Activated naive CD8-positive, alpha-beta T cell treated with anti-CD3 and anti-CD28 coated beads, Interleukin-2, amount 10 ng/mL, durations not matched to agents 7 days and 5 days (primary cell): ENCODE measurements around the gene TMA7B. TPM values are rescaled to one million over a fixed set of nuclear protein-coding genes. Genes with fewer than 3 reads are reported as not detected.
A peak's percentile ranks its signal among the peaks of the same experiment; 100 is the strongest.

Experiments
- ATAC-seq: fragments of 150-1000 bp; cut with Tn5 transposase; one replicate; pipeline ENCODE4 v1.10.0; 2021; ENCODE audit warnings: low read depth, moderate library complexity
- POLR2A ChIA-PET: fragments of 350-600 bp; sonication (Branson Sonifier 250); formaldehyde crosslinking; loops from one replicate; lab custom pipeline; 2021; ENCODE audit warnings: antibody characterized with exemption; lab: Charles Lee
- DNase-seq: peaks from one replicate; pipeline ENCODE4 v3.0.0; 2021
- H3K27ac Mint-ChIP-seq: one replicate; pipeline ENCODE4 v1.8.0; 2022; ENCODE audit warnings: mild to moderate bottlenecking, mixed read lengths
- H3K27me3 Mint-ChIP-seq: one replicate; pipeline ENCODE4 v1.8.0; 2022; ENCODE audit warnings: mild to moderate bottlenecking, moderate library complexity, mixed read lengths
- H3K36me3 Mint-ChIP-seq: one replicate; pipeline ENCODE4 v1.8.0; 2021; ENCODE audit warnings: mild to moderate bottlenecking, mixed read lengths
- H3K4me1 Mint-ChIP-seq: one replicate; pipeline ENCODE4 v1.8.0; 2021; ENCODE audit warnings: mixed read lengths
- H3K4me3 Mint-ChIP-seq: one replicate; pipeline ENCODE4 v1.8.0; 2022; ENCODE audit warnings: mild to moderate bottlenecking, moderate library complexity, mixed read lengths
- H3K9me3 Mint-ChIP-seq: one replicate; pipeline ENCODE4 v1.8.0; 2021; ENCODE audit warnings: mixed read lengths
- total RNA-seq, 2 experiments: library from RNA; stranded (reverse); gene quantifications; one replicate each; pipeline ENCODE4 v1.2.3, GENCODE V29; 2021

TMA7B gene
- total RNA-seq, 2 experiments from 2014 or later = 8.5 to 9.1 TPM

GRCh38 chr22:39924286-39924685 is 35.9 kb upstream of the TMA7B start:
- peaks cover 59% of the 10 kb centered on the region for H3K4me1 Mint-ChIP-seq
- no peaks in the 10 kb centered on the region for H3K27me3 Mint-ChIP-seq
- ATAC-seq = no peak
- DNase-seq = no peak
- POLR2A ChIA-PET = interaction anchor here (1.1 to 11.8 kb wide), 5 partner anchors 10 to 24 kb away, joined by 3 to 543 read pairs (median 21); no protein-coding TSS in a partner anchor
- no peak overlapping the region for H3K4me3 Mint-ChIP-seq
- no peak overlapping the region for H3K27ac Mint-ChIP-seq
- peaks cover 56% of the 10 kb centered on the region for H3K36me3 Mint-ChIP-seq
- H3K9me3 Mint-ChIP-seq = no peaks in the 10 kb centered on the region

DNA sequence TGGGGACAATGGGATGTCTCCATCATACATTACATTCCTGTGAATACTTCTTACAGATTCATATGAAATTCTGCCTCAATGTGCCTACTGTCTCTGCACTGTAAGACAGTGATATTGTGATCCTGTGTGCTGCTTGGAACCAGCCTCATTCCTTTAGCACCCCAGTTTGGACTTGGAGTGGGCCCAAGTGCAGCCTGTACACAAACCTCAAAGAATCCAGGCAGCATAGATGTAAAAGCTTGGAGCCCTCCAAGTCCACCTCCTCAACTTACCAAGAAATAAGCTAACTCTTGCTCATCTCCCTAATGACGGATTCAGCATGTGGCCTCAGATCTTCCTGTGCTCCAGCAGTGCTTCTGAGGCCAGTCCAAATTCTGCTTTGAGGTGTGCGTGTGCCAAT is 34.9 kb upstream of the TMA7B start:
- Mint-ChIP-seq H3K27me3 (no peaks in the 10 kb centered on the region), H3K36me3 (peaks cover 47% of the 10 kb centered on the region), H3K4me1 (peaks cover 49% of the 10 kb centered on the region), H3K9me3 (no peaks in the 10 kb centered on the region), H3K4me3 (no peak overlapping the region), H3K27ac (no peak overlapping the region)
- DNase-seq (no peak), ATAC-seq (peak; percentile 1)
- POLR2A ChIA-PET = interaction anchor here (1.6 to 11.8 kb wide), 6 partner anchors 9 to 33 kb away, joined by 4 to 543 read pairs (median 25); partner anchors contain the start of gene GRAP2

GRCh38 chr22:39925909-39926679 is 34.1 kb upstream of the TMA7B start:
- POLR2A ChIA-PET = interaction anchor here (0.6 to 11.8 kb wide), 12 partner anchors 8 to 493 kb away, joined by 3 to 543 read pairs (median 6); partner anchors contain the start of gene GRAP2
- Mint-ChIP-seq H3K4me1 (peaks cover 41% of the 10 kb centered on the region), H3K9me3 (no peaks in the 10 kb centered on the region), H3K27me3 (no peaks in the 10 kb centered on the region), H3K27ac (no peak overlapping the region), H3K4me3 (no peak overlapping the region), H3K36me3 (peaks cover 43% of the 10 kb centered on the region)
- ATAC-seq (peak; percentile 30), DNase-seq (no peak)

GRCh38 chr22:39926753-39927152 is 33.4 kb upstream of the TMA7B start:
- Mint-ChIP-seq H3K27ac (no peak overlapping the region), H3K27me3 (no peaks in the 10 kb centered on the region), H3K9me3 (no peaks in the 10 kb centered on the region), H3K36me3 (peaks cover 43% of the 10 kb centered on the region), H3K4me3 (no peak overlapping the region), H3K4me1 (peaks cover 38% of the 10 kb centered on the region)
- ATAC-seq = no peak
- POLR2A ChIA-PET = interaction anchor here (0.7 to 11.8 kb wide), 7 partner anchors 11 to 407 kb away, joined by 3 to 543 read pairs (median 17); partner anchors contain the start of gene GRAP2
- no peak for DNase-seq

DNA sequence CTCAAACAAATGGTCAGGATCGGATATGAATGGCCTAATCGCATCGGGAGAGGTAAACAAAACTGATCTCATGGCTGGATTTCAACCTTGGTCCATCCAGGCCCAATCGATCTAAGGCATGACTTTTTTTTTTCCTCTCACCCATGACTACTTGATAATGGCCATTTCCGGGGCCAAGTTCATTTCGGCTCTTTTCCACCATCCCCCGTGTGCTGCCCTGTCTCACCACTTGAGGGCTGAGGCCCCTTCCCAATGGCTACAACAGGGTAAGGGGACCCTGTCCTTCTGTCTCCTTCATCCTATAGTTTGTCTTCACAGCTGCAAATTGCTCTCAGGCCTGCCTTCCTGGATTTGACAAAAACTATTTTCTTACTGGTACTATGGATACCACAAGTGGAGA is 32.7 kb upstream of the TMA7B start:
- Mint-ChIP-seq H3K4me1 (peaks cover 34% of the 10 kb centered on the region), H3K27ac (no peak overlapping the region), H3K36me3 (peaks cover 37% of the 10 kb centered on the region), H3K4me3 (no peak overlapping the region), H3K27me3 (no peaks in the 10 kb centered on the region), H3K9me3 (no peaks in the 10 kb centered on the region)
- no peak for DNase-seq
- ATAC-seq = peak; percentile 24
- POLR2A ChIA-PET = interaction anchor here (2.8 to 11.8 kb wide), 4 partner anchors 11 to 26 kb away, joined by 17 to 543 read pairs (median 25); partner anchors contain the start of gene GRAP2

GRCh38 chr22:39928536-39929520 is 31.4 kb upstream of the TMA7B start:
- Mint-ChIP-seq H3K36me3 (peaks cover 45% of the 10 kb centered on the region), H3K27me3 (no peaks in the 10 kb centered on the region), H3K27ac (no peak overlapping the region), H3K4me1 (peaks cover 38% of the 10 kb centered on the region), H3K9me3 (no peaks in the 10 kb centered on the region), H3K4me3 (no peak overlapping the region)
- ATAC-seq (no peak), DNase-seq (no peak)
- POLR2A ChIA-PET = interaction anchor here (0.9 to 11.8 kb wide), 7 partner anchors 8 to 270 kb away, joined by 3 to 543 read pairs (median 4); no protein-coding TSS in a partner anchor

DNA sequence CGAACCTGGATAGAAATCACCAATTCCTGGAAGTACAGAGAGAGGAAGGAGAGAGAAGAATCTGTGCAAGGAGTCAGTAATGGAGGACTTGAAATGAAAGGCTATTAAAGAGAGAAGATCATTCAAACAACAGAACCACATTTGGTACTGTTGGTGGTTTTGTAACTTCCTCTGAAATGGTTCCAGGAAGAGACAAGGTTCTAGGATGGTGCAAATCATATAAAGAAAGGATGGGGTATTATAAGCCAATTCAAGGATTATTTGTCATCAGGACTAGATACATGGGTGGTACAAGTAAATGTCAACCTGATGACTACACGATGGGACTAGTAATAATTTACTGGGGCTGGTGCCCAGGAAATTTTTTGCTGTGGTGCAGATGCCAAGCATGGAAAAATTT is 28.9 kb upstream of the TMA7B start:
- Mint-ChIP-seq H3K4me3 (no peak overlapping the region), H3K36me3 (peaks cover 47% of the 10 kb centered on the region), H3K27me3 (no peaks in the 10 kb centered on the region), H3K27ac (no peak overlapping the region), H3K9me3 (no peaks in the 10 kb centered on the region), H3K4me1 (peaks cover 37% of the 10 kb centered on the region)
- POLR2A ChIA-PET = interaction anchor here (1.1 to 11.8 kb wide), 5 partner anchors 10 to 113 kb away, joined by 4 to 543 read pairs (median 8); no protein-coding TSS in a partner anchor
- DNase-seq (no peak), ATAC-seq (peak; percentile 8)

GRCh38 chr22:39932166-39932565 is 28.0 kb upstream of the TMA7B start:
- Mint-ChIP-seq H3K27ac (no peak overlapping the region), H3K27me3 (no peaks in the 10 kb centered on the region), H3K36me3 (peaks cover 45% of the 10 kb centered on the region), H3K4me3 (no peak overlapping the region), H3K9me3 (no peaks in the 10 kb centered on the region), H3K4me1 (peaks cover 46% of the 10 kb centered on the region)
- no peak for DNase-seq
- POLR2A ChIA-PET = interaction anchor here (0.7 to 4.1 kb wide), 16 partner anchors 7 to 415 kb away, joined by 3 to 59 read pairs (median 5); partner anchors contain the start of genes ADSL and GRAP2
- no peak for ATAC-seq

GRCh38 chr22:39932918-39933649 is 27.1 kb upstream of the TMA7B start:
- POLR2A ChIA-PET = interaction anchor here (0.8 to 4.1 kb wide), 19 partner anchors 8 to 414 kb away, joined by 3 to 59 read pairs (median 5); partner anchors contain the start of genes ADSL and GRAP2
- Mint-ChIP-seq H3K9me3 (no peaks in the 10 kb centered on the region), H3K27ac (peak overlapping the region; percentile 87), H3K36me3 (peaks cover 36% of the 10 kb centered on the region), H3K4me3 (peak overlapping the region; percentile 78), H3K4me1 (peaks cover 55% of the 10 kb centered on the region), H3K27me3 (no peaks in the 10 kb centered on the region)
- peak; percentile 35 for ATAC-seq
- peak; percentile 74 for DNase-seq

- ATAC-seq (no peak), DNase-seq (no peak)
- POLR2A ChIA-PET = interaction anchor here (0.6 to 4.1 kb wide), 13 partner anchors 9 to 405 kb away, joined by 3 to 59 read pairs (median 7); partner anchors contain the start of gene GRAP2
- peak overlapping the region; percentile 87 for H3K27ac Mint-ChIP-seq
- H3K4me1 Mint-ChIP-seq = peaks cover 61% of the 10 kb centered on the region
- H3K27me3 Mint-ChIP-seq = no peaks in the 10 kb centered on the region
- H3K4me3 Mint-ChIP-seq = peak overlapping the region; percentile 78
- H3K9me3 Mint-ChIP-seq = no peaks in the 10 kb centered on the region
- peaks cover 32% of the 10 kb centered on the region for H3K36me3 Mint-ChIP-seq
Measured at GRCh38 chr22:39933741-39934140, 26.5 kb upstream of the TMA7B start.

- Mint-ChIP-seq H3K4me1 (peaks cover 70% of the 10 kb centered on the region), H3K27ac (peak overlapping the region; percentile 87), H3K27me3 (no peaks in the 10 kb centered on the region), H3K36me3 (peaks cover 35% of the 10 kb centered on the region), H3K4me3 (peak overlapping the region; percentile 78), H3K9me3 (no peaks in the 10 kb centered on the region)
- DNase-seq = no peak
- ATAC-seq = no peak
- POLR2A ChIA-PET = interaction anchor here (0.7 to 4.1 kb wide), 9 partner anchors 10 to 109 kb away, joined by 3 to 59 read pairs (median 5); no protein-coding TSS in a partner anchor
Measured at GRCh38 chr22:39935116-39935515, 25.1 kb upstream of the TMA7B start.

DNA sequence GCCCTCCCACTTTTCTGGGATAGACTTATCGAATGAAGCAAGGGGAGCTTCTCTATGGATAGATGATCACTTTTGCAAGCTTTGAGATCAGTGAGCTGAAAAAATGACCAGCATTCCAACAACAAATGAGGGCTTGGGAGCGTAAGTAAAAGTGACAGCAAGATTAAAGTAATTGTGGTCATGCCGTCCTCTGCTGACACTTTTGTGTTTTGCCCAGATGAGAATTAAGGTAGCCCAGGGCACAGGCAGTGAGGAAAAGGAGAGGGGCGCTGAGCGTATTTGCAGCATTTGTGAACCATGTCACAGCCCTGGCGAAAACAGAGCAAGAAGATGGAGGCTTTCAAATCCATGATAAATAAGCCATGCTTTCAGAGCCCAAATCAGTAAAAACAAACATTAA is 24.6 kb upstream of the TMA7B start:
- no peak for ATAC-seq
- no peaks in the 10 kb centered on the region for H3K9me3 Mint-ChIP-seq
- peak overlapping the region; percentile 78 for H3K4me3 Mint-ChIP-seq
- POLR2A ChIA-PET = interaction anchor here (0.6 to 4.1 kb wide), 9 partner anchors 11 to 39 kb away, joined by 3 to 59 read pairs (median 5); no protein-coding TSS in a partner anchor
- peak overlapping the region; percentile 87 for H3K27ac Mint-ChIP-seq
- peaks cover 75% of the 10 kb centered on the region for H3K4me1 Mint-ChIP-seq
- H3K27me3 Mint-ChIP-seq = no peaks in the 10 kb centered on the region
- H3K36me3 Mint-ChIP-seq = peaks cover 40% of the 10 kb centered on the region
- no peak for DNase-seq
